Suprapubic skin (tissue), 4 donors: Measurements from ENCODE around the gene GSC. TPM values are rescaled to one million over a fixed set of nuclear protein-coding genes. Genes with fewer than 3 reads are reported as not detected.

Experiments
- DNase-seq, 2 donors: peaks; one replicate each; pipeline ENCODE4 v3.0.0-alpha.2; 2019; ENCODE audit warnings: low spot score in 2 of 2
- H3K27ac ChIP-seq: fragments of 200-600 bp; sonication (generic); one replicate; pipeline ENCODE4 v1.5.1; 2019
- H3K27me3 ChIP-seq: fragments of 200-600 bp; sonication (generic); one replicate; pipeline ENCODE4 v1.5.1; 2019
- H3K36me3 ChIP-seq: fragments of 200-600 bp; sonication (generic); one replicate; pipeline ENCODE4 v1.5.1; 2019
- H3K4me1 ChIP-seq: fragments of 200-600 bp; sonication (generic); one replicate; pipeline ENCODE4 v1.5.1; 2019
- H3K4me3 ChIP-seq: fragments of 200-600 bp; sonication (generic); one replicate; pipeline ENCODE4 v1.5.1; 2019; ENCODE audit warnings: mild to moderate bottlenecking
- H3K9me3 ChIP-seq: fragments of 200-600 bp; sonication (generic); one replicate; pipeline ENCODE4 v1.5.1; 2019
- CTCF ChIP-seq, 2 donors: fragments of 200-600 bp in 1 of 2; fragments of 450-650 bp in 1 of 2; sonication (generic) in 1 of 2; IDR thresholded peaks; one replicate each; pipeline ENCODE4 v1.5.1; 2016 to 2019; ENCODE audit warnings: antibody characterized with exemption in 2 of 2, mild to moderate bottlenecking in 1 of 2, moderate library complexity in 1 of 2
- EP300 ChIP-seq: sonication (generic); formaldehyde crosslinking; IDR thresholded peaks from one replicate; pipeline ENCODE4 v1.6.1; 2017; ENCODE audit warnings: antibody characterized with exemption
- POLR2A ChIP-seq, 2 donors: fragments of 450-650 bp; IDR thresholded peaks; one replicate each; pipeline ENCODE4 v1.6.1; 2017; ENCODE audit warnings: antibody characterized with exemption in 2 of 2, mild to moderate bottlenecking in 2 of 2, moderate library complexity in 2 of 2
- POLR2AphosphoS5 ChIP-seq, 3 donors: sonication (generic); formaldehyde crosslinking; IDR thresholded peaks; one replicate each; pipeline ENCODE4 v1.6.1; 2017; ENCODE audit warnings: antibody characterized with exemption in 3 of 3
- WGBS: methylation state at CpG from one replicate; pipeline ENCODE4 v1.1.5; 2018; 5-methylcytosine and 5-hydroxymethylcytosine counted together
- total RNA-seq, 4 donors: library from RNA; depleted of rRNA; stranded (reverse); fragments of >200 nt; gene quantifications; one replicate each; pipeline ENCODE4 v1.1.0, GENCODE V29; 2016

Gene GSC
- total RNA-seq, 4 donors from 2014 or later = 1.6 TPM; not detected in 3

GRCh38 chr14:94761997-94762377 lies 7.9 kb downstream of the GSC start:
- DNase-seq = no peak
- 53% methylated on average over 10 of the region's 10 CpGs for WGBS
- Histone ChIP-seq H3K27ac (peak overlapping the region; percentile 42), H3K4me1 (peaks cover 7% of the 10 kb centered on the region), H3K36me3 (no peaks in the 10 kb centered on the region), H3K9me3 (no peaks in the 10 kb centered on the region), H3K27me3 (peaks cover 27% of the 10 kb centered on the region), H3K4me3 (no peak overlapping the region)
- TF ChIP-seq EP300 = no peak
- TF ChIP-seq POLR2AphosphoS5 (IDR thresholded peaks at IDR 0.05) = no peak
- no peak for TF ChIP-seq CTCF (IDR thresholded peaks at IDR 0.05)
- TF ChIP-seq POLR2A (IDR thresholded peaks at IDR 0.05) = no peak

GRCh38 chr14:94761348-94761996 lies 8.4 kb downstream of the GSC start:
- Histone ChIP-seq H3K27ac (peak overlapping the region; percentile 49), H3K27me3 (peaks cover 24% of the 10 kb centered on the region), H3K36me3 (no peaks in the 10 kb centered on the region), H3K4me1 (peaks cover 7% of the 10 kb centered on the region), H3K4me3 (no peak overlapping the region), H3K9me3 (no peaks in the 10 kb centered on the region)
- DNase-seq = peak; percentile 75 to 86
- 58% methylated on average over 12 of the region's 12 CpGs for WGBS
- TF ChIP-seq POLR2A (IDR thresholded peaks at IDR 0.05) (no peak), EP300 (no peak), POLR2AphosphoS5 (IDR thresholded peaks at IDR 0.05) (no peak), CTCF (IDR thresholded peaks at IDR 0.05) (no peak)

- Histone ChIP-seq H3K27ac (no peak overlapping the region), H3K4me3 (no peak overlapping the region), H3K36me3 (no peaks in the 10 kb centered on the region), H3K27me3 (peaks cover 5% of the 10 kb centered on the region), H3K4me1 (no peaks in the 10 kb centered on the region), H3K9me3 (no peaks in the 10 kb centered on the region)
- no peak for DNase-seq
- WGBS = 59% methylated on average over 3 of the region's 3 CpGs
- TF ChIP-seq POLR2AphosphoS5 (IDR thresholded peaks at IDR 0.05) (no peak), POLR2A (IDR thresholded peaks at IDR 0.05) (no peak), EP300 (no peak), CTCF (IDR thresholded peaks at IDR 0.05) (no peak)
Measured at GRCh38 chr14:94756310-94756882, 13.5 kb downstream of the GSC start.

GRCh38 chr14:94754391-94754942 lies 15.4 kb downstream of the GSC start:
- H3K4me1 ChIP-seq = no peaks in the 10 kb centered on the region
- H3K27me3 ChIP-seq = peaks cover 5% of the 10 kb centered on the region
- 87% methylated on average over 6 of the region's 6 CpGs for WGBS
- no peaks in the 10 kb centered on the region for H3K9me3 ChIP-seq
- TF ChIP-seq POLR2AphosphoS5 (IDR thresholded peaks at IDR 0.05) (no peak), CTCF (IDR thresholded peaks at IDR 0.05) (no peak), EP300 (no peak), POLR2A (IDR thresholded peaks at IDR 0.05) (no peak)
- H3K4me3 ChIP-seq = no peak overlapping the region
- no peaks in the 10 kb centered on the region for H3K36me3 ChIP-seq
- no peak for DNase-seq
- H3K27ac ChIP-seq = no peak overlapping the region
